ENCODE measurements around the gene NSD2.

NSD2 gene

GRCh38 chr4:1839282-1839681 lies 31.9 kb upstream of the NSD2 start (continued):
- TF ChIP-seq ZNF155 (tag by site-specific recombination; IDR thresholded peaks at IDR 0.05): no peak
- TF ChIP-seq REPIN1 (tag by site-specific recombination; IDR thresholded peaks at IDR 0.05; ENCODE audit: low read depth): no peak

GRCh38 chr4:1841201-1841886 lies 29.8 kb upstream of the NSD2 start:
- ChIA-PET CTCF (no interaction called here), POLR2A (no interaction called here)
- H3K27ac ChIP-seq (ENCODE audit: extremely low read depth, low read depth, low read length): 0 out of 2 replicates have a peak overlapping the region, but pooled peaks have one; percentile 9
- H3K36me3 ChIP-seq (ENCODE audit: control insufficient read depth in 2 of 2, insufficient read depth in 1 of 2, low read length in 2 of 2): peaks cover 20 to 83% of the 10 kb centered on the region in 2 experiments; a peak in 2 of 3 replicates
- no peak overlapping the region for H3K4me3 ChIP-seq (ENCODE audit: low read depth, low read length)
- no peaks in the 10 kb centered on the region for H3K9me3 ChIP-seq (ENCODE audit: control insufficient read depth, insufficient read depth, low read depth, low read length)
- TF ChIP-seq KLF1 (tag by site-specific recombination; IDR thresholded peaks at IDR 0.05) (no peak), ZNF132 (tag by site-specific recombination; IDR thresholded peaks at IDR 0.05; ENCODE audit: borderline replicate concordance) (no peak), ZNF433 (tag by site-specific recombination; IDR thresholded peaks at IDR 0.05; ENCODE audit: low read depth) (no peak), REST (tag by site-specific recombination; IDR thresholded peaks at IDR 0.05) (no peak), ZNF558 (tag by site-specific recombination; IDR thresholded peaks at IDR 0.05) (no peak), ZNF530 (tag by site-specific recombination; IDR thresholded peaks at IDR 0.05; ENCODE audit: low read depth) (no peak), ZNF24 (tag by site-specific recombination; IDR thresholded peaks at IDR 0.05) (no peak), MZF1 (tag by site-specific recombination; IDR thresholded peaks at IDR 0.05; ENCODE audit: borderline replicate concordance) (no peak), BCL11A (tag by site-specific recombination; IDR thresholded peaks at IDR 0.05; ENCODE audit: low read depth) (no peak), ZNF248 (tag by site-specific recombination; IDR thresholded peaks at IDR 0.05) (no peak), PRDM10 (tag by site-specific recombination; IDR thresholded peaks at IDR 0.05) (no peak), ZNF529 (tag by site-specific recombination; IDR thresholded peaks at IDR 0.05; ENCODE audit: insufficient replicate concordance) (no peak), ZNF335 (tag by site-specific recombination; conservative IDR thresholded peaks at IDR 0.05) (no peak), ZNF747 (tag by site-specific recombination; IDR thresholded peaks at IDR 0.05) (no peak), ZNF202 (tag by site-specific recombination; IDR thresholded peaks at IDR 0.05; ENCODE audit: borderline replicate concordance) (no peak), PRDM4 (tag by site-specific recombination; IDR thresholded peaks at IDR 0.05) (no peak), ZBTB49 (tag by site-specific recombination; IDR thresholded peaks at IDR 0.05; ENCODE audit: low read depth) (no peak)
- no peaks in the 10 kb centered on the region for H3K4me1 ChIP-seq (ENCODE audit: control insufficient read depth, insufficient read depth, low read length)
